Measurements from ENCODE around the gene JAZF1.
"Not testable (repeated sequence)": the region's sequence is repeated elsewhere in the genome, so short reads cannot be mapped to it uniquely, and the experiment has no call there.

Gene JAZF1

GRCh38 chr7:27860800-27861199, 319.8 kb downstream of the JAZF1 start:
- no peak for DNase-seq

DNA sequence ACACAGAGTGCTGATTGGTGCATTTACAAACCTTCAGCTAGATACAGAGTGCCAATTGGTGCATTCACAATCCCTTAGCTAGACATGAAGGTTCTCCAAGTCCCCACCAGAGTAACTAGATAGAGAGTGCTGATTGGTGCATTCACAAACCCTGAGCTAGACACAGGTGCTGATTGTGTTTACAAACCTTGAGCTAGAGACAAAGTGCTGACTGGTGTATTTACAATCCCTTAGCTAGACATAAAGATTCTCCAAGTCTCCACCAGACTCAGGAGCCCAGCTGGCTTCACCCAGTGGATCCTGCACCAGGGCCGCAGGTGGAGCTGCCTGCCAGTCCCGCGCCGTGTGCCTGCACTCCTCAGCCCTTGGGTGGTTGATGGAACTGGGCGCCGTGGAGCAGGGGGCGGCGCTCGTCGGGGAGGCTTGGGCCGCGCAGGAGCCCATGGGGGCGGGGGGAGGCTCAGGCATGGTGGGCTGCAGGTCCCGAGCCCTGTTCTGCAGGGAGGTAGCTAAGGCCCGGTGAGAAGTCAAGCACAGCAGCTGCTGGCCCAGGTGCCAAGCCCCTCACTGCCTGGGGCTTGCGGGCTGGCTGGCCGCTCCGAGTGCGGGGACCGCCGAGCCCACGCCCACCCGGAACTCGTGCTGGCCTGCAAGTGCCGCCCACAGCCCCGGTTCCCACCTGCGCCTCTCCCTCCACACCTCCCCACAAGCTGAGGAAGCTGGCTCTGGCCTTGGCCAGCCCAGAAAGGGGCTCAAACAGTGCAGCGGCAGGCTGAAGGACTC, 323.7 kb downstream of the JAZF1 start:
- not testable (repeated sequence) for DNase-seq

DNA sequence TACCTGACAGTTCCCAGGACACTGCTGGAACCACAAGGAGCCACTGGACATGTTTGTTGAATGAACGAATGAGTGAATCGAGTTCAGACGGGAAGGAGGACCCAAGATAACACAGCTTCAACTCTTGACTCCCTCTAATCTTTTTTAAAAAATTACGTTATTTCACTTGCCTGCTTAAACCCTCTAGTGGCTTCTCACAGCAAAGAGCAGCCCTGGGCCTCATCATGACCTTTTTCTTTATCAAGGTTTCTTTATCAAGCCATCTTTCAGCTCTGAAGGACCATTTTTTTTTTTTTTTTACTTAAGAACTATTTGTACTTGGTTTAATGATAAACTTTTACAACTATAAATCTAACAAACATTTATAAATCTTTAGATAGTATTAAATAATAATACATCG, 330.1 kb downstream of the JAZF1 start:
- no peak for DNase-seq

- DNase-seq: no peak
Observed at GRCh38 chr7:27846388-27846787, 334.2 kb downstream of the JAZF1 start.

DNA sequence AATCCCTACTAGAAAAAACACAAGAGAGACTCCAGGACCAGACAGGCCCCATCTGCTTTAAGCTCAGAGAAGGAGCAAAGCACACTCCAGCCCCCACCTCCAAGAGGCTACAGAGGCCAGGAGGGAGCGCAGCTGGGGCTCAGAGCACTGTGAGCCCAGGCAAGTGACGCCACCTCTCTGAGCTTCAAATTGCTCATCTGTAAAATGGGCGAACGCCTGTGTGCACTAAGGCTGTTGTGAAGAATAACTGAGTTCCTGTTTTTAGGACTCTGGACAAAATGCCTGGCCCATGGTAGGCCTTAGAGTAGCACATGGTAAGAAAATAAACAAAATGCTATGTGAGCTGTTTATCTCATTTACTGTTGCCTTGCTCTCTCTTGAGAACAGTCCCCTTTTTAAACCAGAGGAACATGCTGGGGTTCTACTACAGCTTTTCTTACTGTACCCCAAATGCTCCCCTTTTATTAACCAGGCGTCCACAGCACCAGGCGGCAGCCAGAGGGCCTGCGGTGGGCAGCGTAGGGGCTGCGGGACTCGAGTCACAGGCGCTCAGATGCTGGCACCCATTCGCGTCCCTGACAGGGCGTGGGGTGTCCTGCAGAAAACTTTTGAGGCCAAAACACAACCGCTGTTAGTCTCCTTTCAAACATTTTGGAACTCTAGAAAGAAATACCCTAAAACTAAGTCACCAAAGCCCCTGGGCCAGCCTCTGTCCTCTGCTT, 336.9 kb downstream of the JAZF1 start:
- no peak for DNase-seq

DNA sequence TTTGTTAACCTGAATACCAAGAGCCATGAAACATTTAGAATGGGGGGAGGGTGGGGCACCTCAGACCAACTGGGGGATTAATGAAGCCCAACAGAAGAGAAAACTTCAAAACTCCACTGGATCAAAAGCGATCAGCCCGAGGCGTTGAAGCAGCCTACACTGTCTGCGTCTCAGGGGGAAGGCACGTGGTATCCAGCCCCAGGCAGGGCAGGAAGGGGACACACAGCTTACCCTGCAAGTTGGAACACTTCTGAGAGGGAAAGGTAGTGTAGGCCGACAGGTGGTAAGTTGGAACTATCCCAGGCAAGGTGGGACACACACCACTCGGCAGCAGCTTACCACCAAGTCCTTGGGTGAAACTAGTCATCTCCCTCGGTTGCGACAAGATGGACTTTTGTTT, 337.7 kb downstream of the JAZF1 start:
- DNase-seq: no peak

DNA sequence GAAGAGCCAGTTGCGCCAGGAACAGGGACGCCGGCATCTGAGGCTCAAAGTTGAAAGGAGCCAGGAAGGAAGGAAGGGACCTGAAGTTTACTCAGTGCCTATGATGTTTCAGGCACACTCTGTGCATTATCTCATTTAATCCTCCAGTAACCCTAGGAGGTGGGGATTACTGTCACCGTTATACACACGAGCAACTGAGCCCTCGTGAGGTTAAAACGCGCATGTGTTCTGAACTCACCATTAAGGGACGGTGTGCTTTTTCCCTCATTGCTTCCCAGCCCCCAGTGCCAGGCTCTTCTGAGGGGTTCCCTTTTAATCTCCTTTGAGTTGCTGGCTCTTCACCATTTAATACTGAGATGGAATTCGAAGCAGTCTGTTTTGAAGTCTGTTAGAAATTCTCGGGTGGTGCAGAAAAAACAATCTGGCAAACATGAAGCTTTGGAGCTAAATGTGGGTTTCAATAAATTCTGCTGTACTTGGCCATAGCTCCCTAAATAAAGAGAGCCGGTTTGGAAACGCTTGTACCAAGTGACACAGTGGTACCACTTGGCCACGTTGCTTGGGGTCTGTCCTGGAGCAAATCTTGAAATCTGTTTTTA, 338.4 kb downstream of the JAZF1 start:
- DNase-seq: no peak

- no peak for DNase-seq
Observed at GRCh38 chr7:27840760-27841364, 339.7 kb downstream of the JAZF1 start.

GRCh38 chr7:27840313-27840712, 340.3 kb downstream of the JAZF1 start:
- DNase-seq: no peak

GRCh38 chr7:27839099-27839498, 341.5 kb downstream of the JAZF1 start:
- no peak for DNase-seq

GRCh38 chr7:27836536-27836935, 344.1 kb downstream of the JAZF1 start:
- no peak for DNase-seq

DNA sequence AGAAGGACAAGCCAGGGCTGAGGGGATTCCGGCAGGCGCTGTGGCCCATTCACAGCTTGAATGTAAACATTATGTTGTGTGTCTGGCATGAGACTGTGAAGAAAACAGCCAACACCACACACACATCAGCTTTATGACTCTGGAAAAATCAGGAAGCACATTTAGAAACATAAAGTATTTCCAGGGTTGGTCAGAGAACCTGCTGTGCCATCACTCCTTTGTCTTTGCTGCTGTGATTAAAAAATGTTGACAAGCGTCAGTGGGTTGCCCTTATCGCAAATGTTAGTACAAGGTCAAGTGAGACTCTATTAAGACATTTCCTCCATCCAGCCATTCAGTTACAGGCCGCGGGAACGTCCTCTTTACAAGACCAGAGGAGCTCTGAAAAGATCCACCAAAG, 345.2 kb downstream of the JAZF1 start:
- no peak for DNase-seq

- DNase-seq: no peak
Observed at GRCh38 chr7:27834179-27834921, 346.2 kb downstream of the JAZF1 start.

GRCh38 chr7:27826357-27826756, 354.2 kb downstream of the JAZF1 start:
- no peak for DNase-seq

- no peak for DNase-seq
Observed at GRCh38 chr7:27825891-27826290, 354.7 kb downstream of the JAZF1 start.

DNA sequence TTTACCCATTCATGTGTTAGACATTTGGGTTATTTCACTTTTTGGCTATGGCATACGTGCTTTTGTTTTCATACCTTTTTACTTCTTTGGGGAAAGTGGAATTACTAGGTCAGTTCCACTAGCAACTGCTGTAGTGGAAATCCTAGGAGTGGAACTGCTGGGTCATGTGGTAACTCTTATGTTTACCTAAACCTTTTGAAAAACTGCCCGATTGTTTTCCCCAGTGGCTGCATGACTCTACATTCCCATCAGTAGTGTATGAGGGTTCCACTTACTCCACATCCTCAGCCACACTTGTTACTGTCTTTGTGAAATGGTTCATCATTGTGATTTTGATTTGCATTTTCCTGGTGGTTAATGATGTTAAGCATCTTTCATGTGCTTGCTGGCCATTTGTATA, 358.4 kb downstream of the JAZF1 start:
- DNase-seq: no peak

- no peak for DNase-seq
Observed at GRCh38 chr7:27812706-27813105, 367.9 kb downstream of the JAZF1 start.

GRCh38 chr7:27810186-27810585, 370.4 kb downstream of the JAZF1 start:
- DNase-seq: no peak

DNA sequence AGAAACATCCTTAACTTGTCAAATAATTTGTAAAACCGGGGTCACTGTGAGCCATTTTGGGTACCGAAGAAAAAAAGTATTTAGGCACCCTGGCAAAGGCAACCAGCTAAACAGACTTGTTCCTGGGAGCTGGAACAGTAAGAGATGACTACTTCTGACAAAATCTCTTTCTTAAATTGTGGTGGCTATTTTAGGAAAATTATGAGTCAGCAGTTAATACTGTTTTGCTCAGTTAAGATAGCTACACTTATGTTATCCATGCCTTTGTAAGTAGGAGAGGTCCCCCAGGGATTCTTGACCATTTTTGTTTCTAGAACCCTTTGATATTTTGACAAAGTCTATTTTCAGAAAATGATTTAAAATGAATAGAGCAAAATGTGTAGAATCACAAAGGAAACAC, 372.0 kb downstream of the JAZF1 start:
- DNase-seq: no peak

GRCh38 chr7:27804139-27804538, 376.5 kb downstream of the JAZF1 start:
- DNase-seq: no peak

- no peak for DNase-seq
Observed at GRCh38 chr7:27802999-27803398, 377.6 kb downstream of the JAZF1 start.

- no peak for DNase-seq
Observed at GRCh38 chr7:27799212-27799611, 381.4 kb downstream of the JAZF1 start.

- no peak for DNase-seq
Observed at GRCh38 chr7:27795977-27796376, 384.6 kb downstream of the JAZF1 start.

All from NCI-H1105 (cell line).